IMR-90 (cell line): ENCODE results near the gene INPP5D. TPM values are rescaled to one million over a fixed set of nuclear protein-coding genes. Genes with fewer than 3 reads are reported as not detected.

Experiments used
- ATAC-seq: fragments of 200-7000 bp; cut with Tn5 transposase; 2 replicates; pipeline ENCODE4 v1.9.1; 2020; ENCODE audit warnings: low read depth, mild to moderate bottlenecking, moderate library complexity
- BruUV-seq: library from RNA; stranded (reverse); fragments of 400-500 nt; replicated peaks from 2 replicates; lab custom pipeline; 2021; lab: Mats Ljungman, UMichigan
- CTCF ChIA-PET: fragments of 300-600 bp; formaldehyde crosslinking; extraction: SDS; loops from one replicate; lab custom pipeline; 2021; ENCODE audit warnings: antibody characterized with exemption; lab: Yijun Ruan, JAX
- POLR2A ChIA-PET: fragments of 300-600 bp; sonication (Branson Sonifier 250); formaldehyde crosslinking; loops from one replicate; lab custom pipeline; 2022; ENCODE audit warnings: antibody characterized with exemption; ENCODE audit not compliant: unreplicated experiment; lab: Charles Lee
- DNase-seq: peaks from one replicate; pipeline ENCODE4 v3.0.0; 2013
- H2AFZ ChIP-seq: replicated peaks from 2 replicates; pipeline ENCODE3; 2013; ENCODE audit warnings: low read length, mild to moderate bottlenecking; ENCODE audit not compliant: poor library complexity
- H2AK5ac ChIP-seq: 2 replicates; pipeline ENCODE4 v1.6.1; 2013; ENCODE audit warnings: low read depth, low read length, inconsistent platforms
- H2AK9ac ChIP-seq: replicated peaks from 2 replicates; pipeline ENCODE3; 2013; ENCODE audit warnings: mild to moderate bottlenecking, low read depth, low read length, moderate library complexity; ENCODE audit not compliant: poor library complexity
- H2BK120ac ChIP-seq: 2 replicates; pipeline ENCODE4 v1.6.1; 2013; ENCODE audit warnings: low read depth, low read length, inconsistent platforms
- H2BK15ac ChIP-seq: 3 replicates; pipeline ENCODE4 v1.6.1; 2013; ENCODE audit warnings: low read depth, low read length, inconsistent platforms
- H2BK20ac ChIP-seq: 2 replicates; pipeline ENCODE4 v1.6.1; 2013; ENCODE audit warnings: low read depth, mild to moderate bottlenecking, inconsistent platforms, low read length, moderate library complexity
- H2BK5ac ChIP-seq: 2 replicates; pipeline ENCODE4 v1.6.1; 2013; ENCODE audit warnings: mild to moderate bottlenecking, low read depth, low read length, inconsistent platforms; ENCODE audit not compliant: poor library complexity, severe bottlenecking
- H3K14ac ChIP-seq: replicated peaks from 2 replicates; pipeline ENCODE4 v1.6.1; 2013; ENCODE audit warnings: low read depth, low read length, inconsistent platforms
- H3K18ac ChIP-seq: 2 replicates; pipeline ENCODE4 v1.6.1; 2013; ENCODE audit warnings: low read depth, low read length, control low read depth
- H3K23ac ChIP-seq: 2 replicates; pipeline ENCODE4 v1.6.1; 2013; ENCODE audit warnings: low read depth, low read length, inconsistent platforms
- H3K27ac ChIP-seq: 2 replicates; pipeline ENCODE4 v1.5.1; 2013; ENCODE audit warnings: mild to moderate bottlenecking, control low read depth, low read length; ENCODE audit not compliant: insufficient read depth
- H3K27me3 ChIP-seq: 2 replicates; pipeline ENCODE4 v1.6.1; 2013; ENCODE audit warnings: low read length; ENCODE audit not compliant: control insufficient read depth, insufficient read depth
- H3K36me3 ChIP-seq: 2 replicates; pipeline ENCODE4 v1.6.1; 2013; ENCODE audit warnings: low read length, mixed read lengths; ENCODE audit not compliant: control insufficient read depth, insufficient read depth
- H3K4ac ChIP-seq: 2 replicates; pipeline ENCODE4 v1.6.1; 2013; ENCODE audit warnings: low read depth, low read length, inconsistent platforms
- H3K4me1 ChIP-seq: 2 replicates; pipeline ENCODE4 v1.6.1; 2013; ENCODE audit warnings: low read length, mixed read lengths; ENCODE audit not compliant: control insufficient read depth, insufficient read depth
- H3K4me2 ChIP-seq: 2 replicates; pipeline ENCODE4 v1.6.1; 2013; ENCODE audit warnings: low read depth, mild to moderate bottlenecking, control low read depth, low read length, moderate library complexity
- H3K4me3 ChIP-seq: 2 replicates; pipeline ENCODE4 v1.5.1; 2013; ENCODE audit warnings: low read depth, mild to moderate bottlenecking, control low read depth, low read length, moderate library complexity; ENCODE audit not compliant: insufficient read depth
- H3K56ac ChIP-seq: 2 replicates; pipeline ENCODE4 v1.6.1; 2013; ENCODE audit warnings: low read length, inconsistent platforms; ENCODE audit not compliant: insufficient read depth; ENCODE audit errors: extremely low read depth
- H3K79me1 ChIP-seq, 2 experiments: 2 replicates each; pipeline ENCODE4 v1.6.1; 2013; ENCODE audit warnings: low read length in 2 of 2, inconsistent platforms in 1 of 2, low read depth in 1 of 2
- H3K9ac ChIP-seq: 2 replicates; pipeline ENCODE4 v1.6.1; 2013; ENCODE audit warnings: low read depth, low read length, control low read depth
- H3K9me1 ChIP-seq: 2 replicates; pipeline ENCODE4 v1.6.1; 2013; ENCODE audit warnings: low read length, inconsistent platforms; ENCODE audit not compliant: insufficient read depth
- H3K9me3 ChIP-seq: 2 replicates; pipeline ENCODE4 v1.6.1; 2013; ENCODE audit warnings: low read length; ENCODE audit not compliant: control insufficient read depth, insufficient read depth
- H4K20me1 ChIP-seq: 2 replicates; pipeline ENCODE4 v1.6.1; 2013; ENCODE audit warnings: low read length, inconsistent platforms; ENCODE audit not compliant: insufficient read depth
- H4K5ac ChIP-seq: 2 replicates; pipeline ENCODE4 v1.6.1; 2013; ENCODE audit warnings: mild to moderate bottlenecking, low read depth, low read length, control low read depth
- H4K8ac ChIP-seq, 2 experiments: 2 replicates each; pipeline ENCODE4 v1.6.1; 2013; ENCODE audit warnings: low read depth in 2 of 2, low read length in 2 of 2, control low read depth in 1 of 2, inconsistent platforms in 1 of 2
- H4K91ac ChIP-seq: 2 replicates; pipeline ENCODE4 v1.6.1; 2013; ENCODE audit warnings: low read depth, low read length, inconsistent platforms; ENCODE audit not compliant: insufficient read depth
- CEBPB ChIP-seq: IDR thresholded peaks from 2 replicates; pipeline ENCODE4 v1.6.1; 2012; ENCODE audit warnings: low read depth, low read length, improper control_type of control experiment
- CHD1 ChIP-seq: IDR thresholded peaks from 2 replicates; pipeline ENCODE4 v1.6.1; 2012; ENCODE audit warnings: low read depth, low read length, improper control_type of control experiment
- FOS ChIP-seq: fragments of 150-350 bp; IDR thresholded peaks from 2 replicates; pipeline ENCODE4 v1.6.1; 2016; ENCODE audit warnings: low read depth, low read length
- NFE2L2 ChIP-seq: fragments of 150-350 bp; IDR thresholded peaks from 2 replicates; pipeline ENCODE4 v1.6.1; 2016; ENCODE audit warnings: low read depth, mild to moderate bottlenecking, low read length
- POLR2A ChIP-seq: IDR thresholded peaks from 2 replicates; pipeline ENCODE4 v1.6.1; 2012; ENCODE audit warnings: mild to moderate bottlenecking, low read depth, low read length
- RAD21 ChIP-seq: IDR thresholded peaks from 2 replicates; pipeline ENCODE4 v1.6.1; 2012; ENCODE audit warnings: low read length, improper control_type of control experiment
- RCOR1 ChIP-seq: IDR thresholded peaks from 2 replicates; pipeline ENCODE4 v1.6.1; 2012; ENCODE audit warnings: mild to moderate bottlenecking, low read length, improper control_type of control experiment; ENCODE audit not compliant: insufficient replicate concordance
- SMC3 ChIP-seq: fragments of 150-350 bp; IDR thresholded peaks from 2 replicates; pipeline ENCODE4 v1.6.1; 2016; ENCODE audit warnings: low read depth, mild to moderate bottlenecking, antibody characterized with exemption, low read length, moderate library complexity
- USF2 ChIP-seq: fragments of 150-350 bp; IDR thresholded peaks from 2 replicates; pipeline ENCODE4 v1.6.1; 2017; ENCODE audit warnings: mild to moderate bottlenecking, antibody characterized with exemption, low read length, low read depth
- WGBS, 2 experiments: methylation state at CpG; one replicate each; pipeline versions ENCODE4 v1.1.5 to v1.1.7; 2013; ENCODE audit warnings: missing lambda C conversion rate in 2 of 2; ENCODE audit not compliant: insufficient read length in 1 of 2; ENCODE audit errors: extremely low coverage in 2 of 2; 5-methylcytosine and 5-hydroxymethylcytosine counted together
- dilution Hi-C: fragments of 300-500 bp; cut with HindIII; formaldehyde crosslinking; loops from one replicate; pipeline ENCODE4 v1.14.3; 2018; ENCODE audit warnings: low sequenced_read_pairs; ENCODE audit not compliant: unreplicated experiment
- in situ Hi-C: fragments of 300-500 bp; cut with MboI; formaldehyde crosslinking; loops from 3 replicates; pipeline ENCODE4 v1.14.3; 2019; ENCODE audit warnings: low sequenced_read_pairs, inconsistent platforms, mixed read lengths
- intact Hi-C: fragments of 100-400 bp; cut with micrococcal nuclease; formaldehyde crosslinking; loops from 2 replicates; pipeline ENCODE4 v1.10.0; 2022
- polyA plus RNA-seq, 3 experiments: library from polyadenylated mRNA; depleted of rRNA; stranded (reverse); fragments of >200 nt; gene quantifications; 2 replicates each; pipeline ENCODE4 v1.2.3, GENCODE V29; 2012; ENCODE audit warnings: low replicate concordance in 1 of 3
- total RNA-seq: library from RNA; depleted of rRNA; stranded (reverse); fragments of >200 nt; gene quantifications from 2 replicates; pipeline ENCODE4 v1.2.3, GENCODE V29; 2012

Gene INPP5D
- total and polyA plus RNA-seq, 2 of the 4 experiments (the other 2 are of a cell fraction), result 0.18 to 0.29 TPM

- WGBS, 2 experiments, result 75% methylated on average over 12 of the region's 20 CpGs; no CpG with 5 or more reads in 1 of the 2 experiments
- intact Hi-C loops, result no loop called here
- Histone ChIP-seq H4K20me1 (no peaks in the 10 kb centered on the region; the same call in 1 of the 2 replicates), H2BK5ac (no peak overlapping the region), H2AK9ac (no peak overlapping the region), H3K27ac (no peak overlapping the region), H3K56ac (no peak overlapping the region), H2AK5ac (no peak overlapping the region), H3K9ac (no peak overlapping the region), H3K4me1 (no peaks in the 10 kb centered on the region), H2AFZ (no peak overlapping the region), H3K4ac (no peak overlapping the region), H3K18ac (no peak overlapping the region), H2BK120ac (no peak overlapping the region), H3K14ac (no peak overlapping the region), H4K8ac (no peak overlapping the region), H3K4me3 (no peak overlapping the region), H3K27me3 (peaks cover 9% of the 10 kb centered on the region), H4K91ac (no peak overlapping the region), H4K5ac (no peak overlapping the region), H3K9me1 (no peaks in the 10 kb centered on the region), H3K4me2 (no peak overlapping the region), H3K79me1 (no peaks in the 10 kb centered on the region), H3K23ac (no peak overlapping the region), H2BK20ac (no peak overlapping the region), H3K9me3 (no peaks in the 10 kb centered on the region), H3K36me3 (no peaks in the 10 kb centered on the region), H2BK15ac (no peak overlapping the region)
- in situ Hi-C loops, result no loop called here
- no peak for ATAC-seq
- TF ChIP-seq USF2, result no peak
- TF ChIP-seq SMC3, result no peak
- no peak for TF ChIP-seq CHD1
- no peak for TF ChIP-seq CEBPB
- no peak for TF ChIP-seq RAD21
- no peak for TF ChIP-seq NFE2L2
- TF ChIP-seq RCOR1, result no peak
- no peak for TF ChIP-seq POLR2A
- TF ChIP-seq FOS, result no peak
- ChIA-PET CTCF (no interaction called here), POLR2A (no interaction called here)
- BruUV-seq, result no TSS peak
- dilution Hi-C loops, result no loop called here
- DNase-seq, result no peak
Measured at GRCh38 chr2:233125455-233126065, 65.4 kb downstream of the INPP5D start.
